MV-4-11 (cell line): ENCODE data around the gene CTIF.

Experiments
- DNase-seq: peaks from one replicate; lab custom pipeline; 2025; lab: John Stamatoyannopoulos, UW

CTIF gene

DNA sequence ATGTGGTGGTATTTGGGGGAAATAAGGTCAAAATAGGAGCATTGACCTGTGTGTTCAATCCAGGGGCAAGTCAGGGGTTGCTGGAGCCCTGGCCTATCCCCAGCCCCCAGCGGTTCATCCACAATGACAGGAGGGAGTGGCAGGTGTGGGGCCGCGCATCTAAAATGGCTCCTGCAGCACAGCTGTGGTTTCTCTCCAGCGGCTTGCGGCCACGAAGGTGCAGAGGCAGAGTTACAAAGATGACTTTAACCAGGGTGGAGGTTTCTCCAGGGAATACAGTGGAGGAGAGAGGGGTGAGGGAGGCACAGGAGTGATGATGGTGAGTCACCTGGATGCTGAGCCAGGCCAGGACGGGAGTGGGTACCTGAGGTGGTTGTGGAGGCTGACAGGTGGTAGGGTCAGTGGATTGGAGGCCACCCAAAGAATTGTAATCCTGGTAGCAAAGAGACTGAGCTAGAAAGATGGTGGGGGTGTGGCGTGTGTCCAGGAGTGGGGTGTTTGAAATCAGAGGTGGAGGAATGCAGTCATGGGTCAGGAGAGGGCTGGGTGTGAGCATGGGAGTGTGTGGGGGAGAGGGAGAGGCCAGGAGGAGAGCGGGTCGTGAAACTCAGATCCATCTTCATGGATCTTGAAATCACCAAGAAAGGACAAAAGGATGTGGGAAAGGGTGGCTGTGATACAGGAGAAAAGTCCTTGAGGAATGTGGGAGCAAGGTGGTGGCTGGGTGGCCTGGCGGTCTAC lies 83.2 kb downstream of the CTIF start:
- DNase-seq, result no peak

DNA sequence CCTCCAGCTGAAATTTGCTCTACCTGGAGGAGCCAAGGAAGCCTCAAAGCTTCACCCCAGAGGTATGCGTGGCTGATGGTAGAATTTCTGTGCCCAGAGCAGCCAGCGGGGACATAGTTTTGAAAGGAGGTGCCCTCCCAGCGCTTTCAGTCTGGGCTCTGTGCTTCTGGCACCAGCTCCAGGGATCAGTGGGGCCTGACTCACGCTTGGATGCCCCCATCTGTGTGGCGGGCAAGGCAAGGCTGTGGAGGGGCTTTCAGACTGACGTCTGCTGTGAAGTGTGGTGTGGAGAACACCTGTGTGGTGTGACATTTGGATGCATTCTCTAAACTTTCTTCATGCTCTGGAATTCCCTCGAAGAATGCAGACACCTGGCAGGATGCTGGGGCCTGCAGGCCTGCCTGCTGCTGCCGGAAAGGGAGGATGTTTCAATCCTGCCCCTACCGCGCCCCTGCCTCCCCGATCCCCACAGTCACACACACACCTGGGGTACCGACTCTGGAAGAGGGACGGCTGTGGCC lies 84.1 kb downstream of the CTIF start:
- no peak for DNase-seq

DNA sequence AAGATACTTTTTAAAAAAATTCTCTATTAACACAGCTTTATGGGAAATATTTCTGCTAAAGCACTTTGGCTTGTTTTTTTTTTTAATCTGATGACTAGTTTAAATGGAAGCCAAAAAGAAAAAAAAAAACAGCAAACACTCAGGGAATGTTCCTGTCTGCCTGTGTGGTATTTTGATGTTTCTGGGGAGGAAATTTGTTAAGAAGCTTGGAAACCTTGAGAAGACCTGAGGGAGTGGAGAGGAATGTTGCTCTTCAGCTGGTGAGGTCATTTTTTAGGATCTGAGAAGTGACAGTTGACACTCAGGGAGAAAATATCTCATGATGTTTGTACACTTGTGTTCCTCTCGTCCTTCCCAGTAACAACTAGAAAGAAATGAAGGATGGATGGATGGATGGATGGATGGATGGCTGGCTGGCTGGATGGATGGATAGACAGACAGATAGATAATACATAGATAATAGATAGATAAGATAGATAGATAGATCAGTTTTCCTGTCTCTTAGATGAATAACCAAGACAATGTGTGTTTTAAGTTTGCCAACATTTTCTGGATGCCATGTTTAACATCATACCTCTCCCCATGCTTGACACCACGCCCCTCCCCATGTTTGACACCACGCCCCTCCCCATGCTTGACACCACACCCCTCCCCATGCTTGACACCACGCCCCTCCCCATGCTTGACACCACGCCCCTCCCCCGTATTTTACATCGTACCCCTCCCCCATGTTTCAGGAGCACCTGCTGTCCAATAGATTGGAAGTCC lies 84.8 kb downstream of the CTIF start:
- DNase-seq, result no peak

DNA sequence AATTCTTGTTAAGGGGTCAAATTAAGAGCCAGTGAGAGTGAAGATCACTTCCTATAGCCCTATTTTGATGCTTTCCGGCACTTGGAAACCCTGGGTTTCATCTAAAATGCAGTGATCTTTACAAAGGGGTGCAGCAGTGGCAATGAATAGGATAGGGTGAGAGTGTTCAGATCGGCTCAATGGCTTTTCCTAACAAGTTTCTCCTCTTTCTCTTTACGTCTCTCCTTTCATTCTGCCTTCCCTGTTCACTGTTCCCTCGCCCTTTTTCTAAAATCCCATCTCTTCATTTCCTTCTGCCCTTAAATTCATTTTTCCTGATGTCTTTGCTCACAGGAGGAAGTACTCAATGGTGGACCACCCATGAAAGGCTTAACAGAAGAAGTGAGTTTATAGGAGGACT lies 86.0 kb downstream of the CTIF start:
- DNase-seq, result no peak

DNA sequence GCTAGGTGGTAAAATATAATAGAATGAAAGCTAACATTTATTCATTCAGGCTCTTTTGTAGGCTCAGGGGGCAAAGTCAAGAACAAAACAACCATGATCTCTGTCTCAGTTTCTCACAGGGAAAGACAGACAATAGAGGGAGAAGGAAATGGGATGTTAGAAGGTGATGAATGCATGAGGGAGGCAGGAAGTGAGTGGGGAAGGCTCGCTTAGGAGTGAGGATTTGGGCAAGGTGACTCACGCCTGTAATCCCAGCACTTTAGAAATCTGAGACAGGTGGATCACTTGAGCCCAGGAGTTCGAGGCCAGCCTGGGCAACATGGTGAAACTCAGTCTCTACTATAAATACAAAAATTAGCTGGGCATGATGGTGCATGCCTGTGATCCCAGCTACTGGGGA lies 88.4 kb downstream of the CTIF start:
- no peak for DNase-seq

DNA sequence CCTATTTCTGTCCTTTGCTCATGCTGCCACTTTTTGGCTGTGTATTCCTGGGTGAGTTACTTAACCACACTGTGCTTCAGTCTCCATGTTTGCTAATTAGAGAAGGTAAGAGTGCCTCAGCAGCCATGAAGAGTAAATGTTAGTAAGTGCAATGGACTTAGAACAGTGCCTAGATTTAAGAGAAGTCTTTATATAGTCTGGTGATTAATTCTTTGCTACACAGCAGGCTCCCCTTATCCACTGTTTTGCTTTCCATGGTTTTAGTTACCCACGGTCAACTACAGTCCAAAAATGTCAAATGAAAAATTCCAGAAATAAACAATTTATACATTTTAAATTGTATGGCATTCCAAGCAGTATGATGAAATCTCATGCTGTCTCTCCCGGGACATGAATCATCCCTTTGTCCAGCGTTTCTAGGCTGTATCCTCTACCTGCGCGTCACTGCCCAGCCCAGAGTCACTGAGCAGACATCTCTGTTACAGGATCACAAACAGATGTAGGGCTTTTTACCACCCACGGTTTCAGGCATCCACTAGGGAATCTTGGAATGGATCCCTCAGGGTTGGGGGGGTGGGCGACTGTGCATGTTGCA lies 91.0 kb downstream of the CTIF start:
- DNase-seq, result no peak

DNA sequence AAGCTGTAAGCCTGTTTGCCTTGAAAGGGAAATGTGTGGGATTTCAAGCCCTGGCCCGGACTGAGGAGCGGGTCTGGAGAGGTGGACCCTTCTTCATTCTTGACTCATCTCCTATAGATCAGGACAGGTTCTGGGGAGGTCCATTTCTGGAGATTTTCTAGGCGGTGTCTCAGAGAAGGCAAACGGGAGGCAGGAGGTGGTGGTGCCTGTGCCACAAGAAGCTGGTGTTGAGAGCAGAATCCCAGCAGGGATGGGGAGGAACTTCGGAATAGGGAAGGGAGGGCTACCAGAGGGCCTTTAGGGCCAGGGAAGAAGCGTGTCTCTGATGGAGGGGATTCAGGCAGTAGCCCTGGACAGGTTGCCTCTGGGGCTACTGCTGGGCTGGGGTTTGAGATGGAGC lies 93.0 kb downstream of the CTIF start:
- DNase-seq, result no peak

DNA sequence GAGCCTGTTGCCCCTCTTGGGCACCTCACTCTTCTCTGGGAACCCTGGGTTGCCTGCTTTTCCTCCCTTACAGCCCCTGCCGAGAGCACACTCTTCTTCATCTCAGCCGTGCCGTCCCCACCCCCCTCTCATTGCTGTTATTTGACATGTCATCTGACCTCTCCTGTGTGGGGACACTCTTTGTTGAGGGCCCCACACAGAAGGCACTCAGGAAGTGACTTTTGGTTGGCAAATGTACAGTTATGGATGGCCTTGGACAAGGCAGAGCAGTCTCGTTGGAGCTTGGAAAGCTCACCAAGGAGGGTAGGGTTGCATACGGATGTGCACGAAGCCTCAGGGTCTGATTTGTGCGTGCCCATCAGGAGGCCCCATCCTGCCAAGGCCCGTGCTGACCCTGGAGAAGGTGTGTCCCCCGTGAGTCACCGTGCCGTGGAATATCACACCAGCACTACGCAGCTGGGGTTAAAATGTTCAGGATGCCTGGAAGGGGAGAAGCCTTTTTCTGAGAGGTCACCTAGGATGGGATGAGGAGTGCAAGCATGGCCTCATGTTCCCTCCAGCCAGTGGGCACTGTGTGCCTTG lies 93.9 kb downstream of the CTIF start:
- no peak for DNase-seq

DNA sequence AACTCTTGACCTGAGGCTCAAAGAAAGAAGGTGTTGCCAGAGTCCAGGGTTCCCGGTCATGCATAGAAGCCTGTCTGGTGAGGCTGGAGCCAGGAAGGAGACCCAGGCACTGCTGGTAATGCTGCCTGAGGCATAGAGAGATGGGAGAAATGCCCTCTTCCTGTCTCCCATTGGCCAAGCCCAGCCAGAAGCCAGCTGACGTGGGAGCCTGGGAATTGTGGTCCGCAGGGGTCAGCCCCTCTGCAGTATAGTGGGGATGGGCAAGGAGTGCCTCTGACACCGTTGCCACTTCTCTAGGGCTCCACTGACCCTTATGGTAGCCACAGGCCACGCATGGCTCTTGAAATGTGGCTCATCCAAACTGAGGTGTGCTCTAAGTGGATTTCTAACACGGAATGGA lies 95.7 kb downstream of the CTIF start:
- DNase-seq, result no peak

DNA sequence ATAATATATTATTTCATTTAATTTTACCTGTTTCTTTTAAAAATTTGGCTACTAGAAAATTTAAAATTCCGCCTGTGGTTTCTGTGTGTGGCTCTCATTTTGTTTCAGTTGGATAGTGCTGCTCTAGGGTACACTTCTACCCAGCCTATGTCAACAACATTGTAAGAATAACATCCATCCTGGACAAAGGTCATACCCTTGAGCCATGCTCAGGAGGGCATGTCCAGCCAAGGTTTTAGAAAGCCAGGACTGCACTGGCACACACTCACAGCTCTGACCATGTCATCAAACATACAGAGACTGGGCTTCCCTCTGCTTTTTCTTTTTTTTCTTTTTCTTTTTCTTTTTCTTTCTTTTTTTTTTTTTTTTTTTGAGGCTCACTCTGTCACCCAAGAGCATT lies 96.1 kb downstream of the CTIF start:
- DNase-seq, result no peak

DNA sequence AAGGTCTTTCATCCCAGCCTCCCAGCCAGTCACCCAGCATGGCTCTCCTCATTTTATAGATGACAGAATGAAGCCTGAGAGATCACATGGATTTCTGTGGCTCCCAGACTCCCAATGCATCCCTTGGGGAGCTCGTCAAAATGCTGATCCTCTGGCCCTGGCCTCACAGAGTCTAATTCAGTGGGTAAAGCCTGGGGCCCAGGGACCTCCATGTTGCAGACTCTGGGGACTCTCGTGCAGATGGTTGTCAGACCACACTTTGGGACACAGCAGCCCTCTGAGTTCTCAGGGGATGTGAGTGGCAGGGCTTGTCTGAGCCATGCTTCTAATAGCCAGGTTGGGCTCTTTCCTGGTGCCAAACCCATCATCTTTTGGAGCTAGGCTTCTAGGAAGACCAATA lies 97.0 kb downstream of the CTIF start:
- DNase-seq, result no peak

DNA sequence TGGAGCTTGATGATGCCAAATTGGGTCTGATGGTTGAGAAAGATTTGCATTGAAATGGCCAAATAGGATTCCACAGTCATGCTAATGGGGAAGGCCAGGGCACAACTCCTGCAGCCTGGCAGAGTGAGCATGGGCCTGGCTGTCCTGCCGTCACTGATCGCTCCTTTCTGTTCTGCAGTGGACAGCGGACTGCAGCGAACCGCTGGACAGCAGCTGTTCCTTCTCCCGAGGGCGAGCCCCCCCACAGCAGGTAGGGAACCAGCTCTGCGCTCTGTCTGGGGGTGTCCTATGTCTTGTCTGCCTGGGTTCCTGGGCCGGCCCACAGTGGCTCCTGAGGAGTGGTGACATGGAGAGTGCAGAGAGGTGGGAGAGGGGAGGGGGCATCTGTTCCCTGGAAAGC lies 97.6 kb downstream of the CTIF start:
- DNase-seq, result no peak

DNA sequence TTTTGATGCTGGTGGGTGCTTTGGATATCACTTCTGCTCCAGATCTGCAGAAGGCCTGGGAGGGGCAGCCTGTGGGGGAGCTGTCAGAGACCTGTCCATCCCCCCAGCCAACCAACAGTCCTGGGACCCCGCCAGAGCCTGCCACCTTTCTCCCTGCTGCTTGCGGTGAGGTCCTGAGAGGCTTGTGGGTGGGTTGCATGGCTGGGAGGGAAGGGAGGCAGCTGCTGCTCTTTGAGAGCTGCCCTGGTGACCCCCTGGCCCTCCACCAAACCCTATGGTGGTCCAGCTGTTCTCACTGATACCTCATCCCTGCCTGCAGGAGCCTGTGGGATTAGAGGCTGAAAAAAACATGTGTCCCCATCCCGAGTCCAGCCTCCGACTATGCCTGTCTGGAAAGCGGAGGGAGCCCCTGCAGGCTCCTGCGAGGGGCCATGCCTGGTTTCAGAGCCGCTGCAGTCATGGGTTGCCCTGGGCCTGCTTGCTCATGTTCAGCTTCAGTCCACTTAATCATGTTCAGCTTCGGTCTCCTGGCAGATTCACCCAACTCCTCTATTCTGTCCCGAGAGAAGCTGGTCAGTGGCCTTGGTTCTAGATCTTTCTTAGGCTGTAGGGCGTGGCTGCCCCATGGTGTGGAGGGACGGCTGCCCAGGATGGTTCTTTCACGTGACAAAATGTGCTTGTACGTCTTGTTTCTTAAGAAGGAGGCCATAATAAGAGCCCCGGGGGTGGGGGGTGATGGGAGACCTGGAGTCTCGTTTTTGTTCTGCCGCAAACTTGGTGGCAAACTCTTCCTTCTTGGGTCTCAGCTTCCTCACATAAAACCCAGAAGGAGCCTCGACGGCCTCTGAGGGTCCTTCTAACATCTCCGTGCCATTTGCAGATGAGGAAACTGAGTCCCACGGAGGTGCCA lies 98.5 kb downstream of the CTIF start:
- no peak for DNase-seq

DNA sequence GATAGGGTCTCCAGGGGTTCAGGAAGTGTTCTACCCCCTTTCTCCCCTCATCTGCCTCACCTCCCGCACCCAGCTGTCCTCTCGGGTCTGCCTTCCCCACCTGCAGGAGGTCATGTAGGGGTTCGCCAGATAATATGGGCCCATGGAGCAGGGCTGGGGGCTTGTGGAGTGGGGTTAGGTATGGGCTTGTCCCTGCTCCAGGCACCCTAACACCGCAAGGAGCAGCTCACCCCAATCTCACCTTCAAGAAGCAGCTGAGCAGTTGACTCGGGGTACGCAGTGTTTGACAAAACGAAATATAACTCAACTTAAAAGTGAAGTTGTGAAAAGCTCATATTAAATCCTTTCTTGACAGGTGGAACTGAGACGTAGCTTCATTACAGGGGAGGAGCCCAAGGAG lies 99.6 kb downstream of the CTIF start:
- no peak for DNase-seq

DNA sequence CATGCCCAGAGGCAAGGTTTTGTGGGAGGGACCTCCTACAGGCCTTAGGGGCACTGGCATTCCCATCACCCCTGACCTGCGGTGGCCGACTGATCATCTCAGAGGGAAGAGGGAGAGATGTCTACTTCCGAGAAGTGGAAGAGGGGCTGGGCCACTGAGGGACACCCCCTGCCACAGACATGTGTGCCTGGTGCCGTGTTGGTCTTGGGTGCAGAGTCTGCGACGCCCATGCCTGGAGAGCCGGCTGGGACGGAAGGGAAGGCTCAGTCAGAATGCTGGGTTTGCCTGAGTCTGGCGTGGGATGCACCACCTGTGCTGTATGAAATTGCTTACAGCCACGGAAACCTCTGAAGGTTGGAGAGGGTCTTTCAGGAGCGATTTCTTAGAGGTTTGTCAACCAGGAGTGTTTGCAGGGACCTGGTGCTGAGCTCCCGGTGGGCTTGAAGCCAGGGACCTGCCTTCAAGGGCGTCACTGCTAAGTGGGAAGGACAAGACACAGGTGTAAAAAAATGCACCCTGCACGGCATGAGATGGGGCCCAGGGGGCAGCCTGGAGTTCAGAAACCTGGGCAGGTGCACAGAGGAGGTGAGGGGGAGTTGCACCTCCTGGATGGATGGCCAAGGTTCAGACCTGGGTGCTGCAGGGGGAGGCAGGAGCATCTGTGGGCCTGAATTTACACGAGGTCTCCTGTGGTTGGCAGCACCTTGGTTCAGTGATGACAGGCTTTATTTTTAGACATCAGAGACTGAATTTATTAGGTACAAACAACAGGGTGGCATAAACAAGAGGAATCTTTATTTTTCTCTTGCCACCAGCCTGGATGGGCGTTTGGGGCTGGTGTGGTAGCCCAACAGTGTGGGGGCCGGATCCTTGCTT lies 100.3 kb downstream of the CTIF start:
- no peak for DNase-seq

DNA sequence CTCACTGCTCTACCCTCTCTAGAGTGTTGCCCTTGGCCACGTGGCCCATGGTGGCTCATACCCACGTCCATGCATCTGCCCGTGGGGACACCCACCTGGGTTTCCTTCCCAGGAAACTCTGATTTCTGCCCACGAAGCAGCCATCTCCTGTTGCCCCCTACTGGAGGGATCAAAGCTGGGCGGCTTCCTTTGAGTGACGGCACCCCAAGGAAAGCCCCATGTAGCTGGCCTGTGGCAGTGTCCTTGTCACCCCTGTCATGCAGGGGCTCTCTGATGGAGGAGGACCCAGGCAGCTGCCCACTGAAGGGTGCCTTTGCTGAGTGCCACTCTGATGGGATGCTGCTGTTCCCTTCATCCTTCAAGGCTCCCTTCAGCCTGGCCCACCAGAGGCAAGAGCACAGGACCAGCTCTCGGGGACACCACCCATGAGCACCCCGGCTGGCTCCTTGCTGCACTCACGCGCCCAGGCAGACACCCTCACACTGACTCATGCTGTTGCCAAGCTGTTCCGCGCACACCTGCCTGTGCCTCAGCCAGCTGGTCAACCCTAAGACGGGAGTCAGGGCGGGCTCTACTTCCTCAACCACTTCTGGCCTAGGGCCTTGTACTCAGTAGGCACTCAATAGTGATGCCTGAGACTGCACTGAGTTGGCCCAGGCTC lies 101.1 kb downstream of the CTIF start:
- no peak for DNase-seq

DNA sequence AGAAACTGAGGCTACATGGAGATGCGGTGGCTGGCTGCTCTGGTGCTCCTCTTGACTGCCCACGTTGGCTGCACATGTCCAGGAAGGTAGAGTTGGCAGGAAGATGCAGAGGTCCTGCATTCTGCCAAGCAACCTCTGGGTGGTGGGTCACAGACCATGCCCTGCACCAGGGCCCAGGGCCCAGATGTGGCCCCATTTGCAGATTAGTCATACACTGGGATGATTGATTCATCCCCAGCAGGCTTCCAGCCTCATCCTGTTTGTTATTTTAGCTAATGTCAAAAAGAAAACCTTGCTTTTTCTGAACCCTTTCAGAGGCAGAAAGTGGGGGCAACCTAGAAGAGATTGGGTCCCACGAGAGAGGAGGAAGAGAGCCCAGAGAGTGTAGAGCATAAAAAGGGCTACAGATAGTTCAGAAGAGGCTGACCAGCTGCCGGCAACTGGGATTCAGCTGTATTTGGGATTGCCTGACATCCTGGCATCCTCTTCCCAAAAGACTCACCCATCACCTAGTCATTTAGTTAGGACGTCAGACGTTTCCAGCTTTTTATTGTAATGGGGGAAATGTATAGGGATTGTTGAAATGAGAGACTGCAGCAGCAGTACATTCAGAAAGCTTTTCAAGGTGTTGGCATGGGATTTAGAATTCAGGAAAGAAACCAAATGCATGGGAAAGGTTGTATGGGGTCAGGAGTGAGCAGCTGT lies 101.9 kb downstream of the CTIF start:
- no peak for DNase-seq

DNA sequence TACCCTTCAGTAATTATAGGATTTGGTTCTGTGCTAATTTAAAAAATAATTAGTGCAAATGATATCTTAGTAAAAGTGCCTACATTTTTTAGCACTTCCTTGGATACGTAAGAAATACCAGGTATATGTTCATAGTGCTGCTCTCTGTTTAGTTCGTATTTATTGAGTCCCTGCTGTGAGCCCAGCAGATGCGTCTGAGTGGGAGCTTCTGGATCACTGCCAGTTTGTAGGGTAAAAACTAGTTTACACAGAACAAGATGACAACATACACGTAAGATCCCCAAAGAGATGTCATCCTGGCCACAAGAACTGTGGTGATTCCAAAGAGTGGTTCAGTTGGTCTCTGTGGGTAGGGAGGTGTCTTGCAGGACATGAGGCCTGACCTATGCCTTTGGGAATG lies 103.2 kb downstream of the CTIF start:
- no peak for DNase-seq

DNA sequence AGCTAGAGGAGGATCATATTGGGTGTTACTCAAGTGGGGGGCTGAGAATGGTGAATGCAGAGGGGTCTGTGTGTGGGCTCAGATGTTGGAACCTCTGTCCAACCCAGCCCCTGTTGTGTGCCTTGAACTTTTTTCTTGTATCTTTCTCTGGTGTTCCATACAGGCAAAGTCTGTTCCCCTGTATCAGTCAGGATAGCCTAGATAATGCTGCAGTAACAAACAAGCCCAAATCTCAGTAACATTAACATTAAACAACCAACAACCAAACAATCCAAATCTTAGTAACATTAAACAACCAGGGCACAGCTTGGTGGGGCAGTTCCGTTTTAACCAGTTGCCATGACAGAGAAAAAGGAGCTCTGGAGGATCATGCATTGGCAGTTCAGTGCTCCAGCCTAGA lies 103.7 kb downstream of the CTIF start:
- DNase-seq, result no peak

DNA sequence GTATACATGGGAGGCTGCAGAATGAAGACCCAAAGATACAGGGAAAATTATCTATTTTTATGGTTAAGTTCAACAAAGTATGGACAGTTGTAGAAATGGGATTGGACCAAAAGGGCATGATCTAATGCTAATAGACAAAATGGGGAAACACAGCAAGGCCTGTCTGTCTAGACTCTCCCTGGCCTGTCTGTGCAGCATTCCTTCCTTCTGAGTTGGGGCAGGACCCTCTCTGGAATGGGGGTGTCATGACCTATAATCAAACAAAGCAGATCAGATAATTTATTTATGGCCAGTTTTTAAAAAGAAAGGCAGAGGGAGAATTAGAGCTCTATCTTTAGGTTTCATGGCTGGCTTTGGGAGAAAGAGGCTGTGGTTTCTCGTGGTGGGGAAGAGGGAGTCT lies 104.4 kb downstream of the CTIF start:
- no peak for DNase-seq
